Astrocyte (in vitro differentiated cells and primary cell): Measurements from ENCODE around the gene ITGBL1.

Experiments
- EZH2 ChIP-seq: IDR thresholded peaks from 2 replicates; pipeline ENCODE4 v1.6.1; 2012; ENCODE audit warnings: mild to moderate bottlenecking, low read length, inconsistent platforms; ENCODE audit not compliant: insufficient read depth
- TF ChIP-seq, protein P1 (sequence below): IDR thresholded peaks from 2 replicates; pipeline ENCODE4 v1.5.1; 2011; ENCODE audit warnings: low read depth, mild to moderate bottlenecking, inconsistent platforms, low read length, moderate library complexity; ENCODE audit not compliant: insufficient read depth

DNA sequence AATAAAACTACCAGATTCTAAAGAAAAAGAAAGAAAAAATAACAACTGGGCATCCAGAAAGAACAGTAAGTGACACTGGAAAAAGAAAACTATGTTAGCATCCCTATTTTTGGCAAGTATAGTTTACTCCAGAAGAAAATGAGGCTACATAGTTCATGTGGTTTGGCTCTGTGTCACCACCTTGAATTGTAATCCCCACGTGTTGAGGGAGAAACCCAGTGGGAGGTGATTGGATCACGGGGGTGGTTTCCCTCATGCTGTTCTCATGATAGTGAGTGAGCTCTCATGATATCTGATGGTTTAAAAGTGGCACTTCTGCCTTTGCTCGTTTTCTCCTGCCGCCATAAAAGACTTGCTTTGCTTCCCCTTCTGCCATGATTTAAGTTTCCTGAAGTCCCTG lies 76.9 kb downstream of the ITGBL1 start:
- no peak for TF ChIP-seq EZH2
- TF ChIP-seq, protein P1, sequence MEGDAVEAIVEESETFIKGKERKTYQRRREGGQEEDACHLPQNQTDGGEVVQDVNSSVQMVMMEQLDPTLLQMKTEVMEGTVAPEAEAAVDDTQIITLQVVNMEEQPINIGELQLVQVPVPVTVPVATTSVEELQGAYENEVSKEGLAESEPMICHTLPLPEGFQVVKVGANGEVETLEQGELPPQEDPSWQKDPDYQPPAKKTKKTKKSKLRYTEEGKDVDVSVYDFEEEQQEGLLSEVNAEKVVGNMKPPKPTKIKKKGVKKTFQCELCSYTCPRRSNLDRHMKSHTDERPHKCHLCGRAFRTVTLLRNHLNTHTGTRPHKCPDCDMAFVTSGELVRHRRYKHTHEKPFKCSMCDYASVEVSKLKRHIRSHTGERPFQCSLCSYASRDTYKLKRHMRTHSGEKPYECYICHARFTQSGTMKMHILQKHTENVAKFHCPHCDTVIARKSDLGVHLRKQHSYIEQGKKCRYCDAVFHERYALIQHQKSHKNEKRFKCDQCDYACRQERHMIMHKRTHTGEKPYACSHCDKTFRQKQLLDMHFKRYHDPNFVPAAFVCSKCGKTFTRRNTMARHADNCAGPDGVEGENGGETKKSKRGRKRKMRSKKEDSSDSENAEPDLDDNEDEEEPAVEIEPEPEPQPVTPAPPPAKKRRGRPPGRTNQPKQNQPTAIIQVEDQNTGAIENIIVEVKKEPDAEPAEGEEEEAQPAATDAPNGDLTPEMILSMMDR = no peak
